ENCODE results near the gene VPS36. TPM values are rescaled to one million over a fixed set of nuclear protein-coding genes. Genes with fewer than 3 reads are reported as not detected.

Gene VPS36
- total and polyA plus RNA-seq, 7 donors = 22.3 to 85.0 (median 52.8) TPM

- H3K27me3 ChIP-seq = no peaks in the 10 kb centered on the region
- no peak overlapping the region for H3K27ac ChIP-seq
- no peak for DNase-seq
- no peak overlapping the region for H3K4me3 ChIP-seq
- 47 to 71% methylated on average over 1 of the region's 1 CpG for WGBS, 2 donors
- no peaks in the 10 kb centered on the region for H3K9me3 ChIP-seq
- TF ChIP-seq POLR2A (IDR thresholded peaks at IDR 0.05) = no peak
- TF ChIP-seq CTCF (IDR thresholded peaks at IDR 0.05) = no peak
- no peak for TF ChIP-seq EP300 (IDR thresholded peaks at IDR 0.05)
- TF ChIP-seq POLR2AphosphoS5 (IDR thresholded peaks at IDR 0.05) = no peak
- H3K36me3 ChIP-seq = no peaks in the 10 kb centered on the region
- no peaks in the 10 kb centered on the region for H3K4me1 ChIP-seq
- intact Hi-C loops (cut with DNase I) = no loop called here
Measured at GRCh38 chr13:52383366-52383765, 67.1 kb downstream of the VPS36 start.

GRCh38 chr13:52378312-52378711 lies 72.1 kb downstream of the VPS36 start:
- intact Hi-C loops (cut with DNase I) = no loop called here
- H3K36me3 ChIP-seq = no peaks in the 10 kb centered on the region
- H3K9me3 ChIP-seq = no peaks in the 10 kb centered on the region
- no peak overlapping the region for H3K27ac ChIP-seq
- H3K4me1 ChIP-seq = no peaks in the 10 kb centered on the region
- no peaks in the 10 kb centered on the region for H3K27me3 ChIP-seq
- no peak overlapping the region for H3K4me3 ChIP-seq
- no peak for DNase-seq
- 94 to 97% methylated on average over 22 of the region's 22 CpGs for WGBS, 2 donors
- no peak for TF ChIP-seq POLR2A (IDR thresholded peaks at IDR 0.05)
- TF ChIP-seq EP300 (IDR thresholded peaks at IDR 0.05) = no peak
- no peak for TF ChIP-seq CTCF (IDR thresholded peaks at IDR 0.05)
- no peak for TF ChIP-seq POLR2AphosphoS5 (IDR thresholded peaks at IDR 0.05)

- Histone ChIP-seq H3K27me3 (no peaks in the 10 kb centered on the region), H3K4me3 (no peak overlapping the region), H3K36me3 (no peaks in the 10 kb centered on the region), H3K9me3 (no peaks in the 10 kb centered on the region), H3K27ac (no peak overlapping the region), H3K4me1 (no peaks in the 10 kb centered on the region)
- no peak for DNase-seq
- intact Hi-C loops (cut with DNase I) = no loop called here
- TF ChIP-seq EP300 (IDR thresholded peaks at IDR 0.05) (no peak), POLR2AphosphoS5 (IDR thresholded peaks at IDR 0.05) (no peak), POLR2A (IDR thresholded peaks at IDR 0.05) (no peak), CTCF (IDR thresholded peaks at IDR 0.05) (no peak)
- 96 to 97% methylated on average over 21 of the region's 21 CpGs for WGBS, 2 donors
Measured at GRCh38 chr13:52377898-52378297, 72.5 kb downstream of the VPS36 start.

GRCh38 chr13:52374873-52375411 lies 75.5 kb downstream of the VPS36 start:
- H3K36me3 ChIP-seq = no peaks in the 10 kb centered on the region

More at GRCh38 chr13:52374873-52375411, 75.5 kb downstream of the VPS36 start:
- Histone ChIP-seq H3K27me3 (no peaks in the 10 kb centered on the region), H3K9me3 (no peaks in the 10 kb centered on the region), H3K27ac (no peak overlapping the region), H3K4me1 (no peaks in the 10 kb centered on the region), H3K4me3 (no peak overlapping the region)
- DNase-seq = no peak
- intact Hi-C loops (cut with DNase I) = no loop called here
- TF ChIP-seq EP300 (IDR thresholded peaks at IDR 0.05) = no peak
- no peak for TF ChIP-seq CTCF (IDR thresholded peaks at IDR 0.05)
- TF ChIP-seq POLR2A (IDR thresholded peaks at IDR 0.05) = no peak
- no peak for TF ChIP-seq POLR2AphosphoS5 (IDR thresholded peaks at IDR 0.05)
- 18 to 53% methylated on average over 1 of the region's 1 CpG for WGBS, 2 donors

Data from sigmoid colon (tissue), 7 donors.